DMS114 treated with DMSO at 0.1 percent for 48 hours (cell line): ENCODE results near the gene ISOC1.

Experiments used
- DNase-seq: peaks from one replicate; lab custom pipeline; 2025; ENCODE audit not compliant: unreplicated experiment; lab: John Stamatoyannopoulos, UW

The ISOC1 gene

DNA sequence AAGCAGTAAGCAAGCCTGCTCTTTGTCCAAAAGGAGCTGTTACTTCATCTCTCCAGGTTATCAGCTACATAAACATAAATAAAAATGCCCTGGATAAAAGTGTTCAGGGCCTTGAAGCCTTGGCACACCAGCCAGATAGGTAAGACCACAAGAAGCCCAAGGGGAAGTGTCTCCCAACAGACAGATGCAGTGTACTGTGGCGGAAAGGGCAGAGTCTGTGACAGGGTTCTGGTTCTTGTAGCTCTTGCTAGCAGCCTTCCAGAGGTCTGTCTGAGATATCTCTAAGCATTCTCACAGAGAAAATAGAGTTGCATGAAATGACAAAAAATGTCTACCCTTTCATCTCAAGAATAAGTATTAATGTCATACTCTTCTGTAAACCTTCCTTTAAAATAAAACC, 30.1 kb downstream of the ISOC1 start:
- no peak for DNase-seq

DNA sequence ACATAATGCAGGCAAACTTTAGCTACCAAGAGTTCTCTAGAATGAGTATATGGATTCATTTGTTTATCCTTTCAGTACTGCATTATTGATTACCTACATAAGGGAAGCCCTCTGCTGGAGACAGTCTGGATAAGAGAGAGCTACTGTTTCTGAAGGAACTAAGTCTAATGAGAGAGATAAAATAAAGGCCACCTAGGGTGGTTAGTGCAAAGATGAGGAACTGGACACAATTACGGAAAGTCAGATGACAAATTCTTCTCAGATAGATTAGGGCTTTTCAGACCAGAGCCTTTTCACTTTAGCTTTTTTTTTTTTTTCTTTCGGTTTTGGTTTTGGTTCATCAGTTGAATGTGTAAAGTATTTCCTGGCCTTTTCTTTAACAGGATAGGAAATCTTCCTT, 31.3 kb downstream of the ISOC1 start:
- DNase-seq, result no peak

- DNase-seq, result no peak
Measured at GRCh38 chr5:129133553-129133952, 39.0 kb downstream of the ISOC1 start.

DNA sequence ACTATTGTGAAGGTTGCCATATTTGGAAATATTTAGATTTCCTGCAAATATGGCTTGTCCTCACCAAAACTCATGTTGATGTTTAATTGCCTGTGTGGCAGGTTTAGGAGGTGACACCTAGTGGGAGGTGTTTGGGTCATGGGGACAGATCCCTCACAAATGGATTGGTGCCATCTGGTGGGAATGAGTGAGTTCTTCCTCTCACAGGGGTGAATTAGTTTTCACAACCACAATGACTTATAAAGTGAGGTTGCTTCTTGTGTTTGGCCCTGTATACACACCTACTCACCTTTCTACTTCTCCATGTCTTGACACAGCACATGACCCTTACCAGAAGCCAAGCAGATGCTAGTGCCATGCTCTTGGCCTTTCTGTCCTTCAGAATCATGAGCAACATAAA, 41.1 kb downstream of the ISOC1 start:
- DNase-seq, result no peak

DNA sequence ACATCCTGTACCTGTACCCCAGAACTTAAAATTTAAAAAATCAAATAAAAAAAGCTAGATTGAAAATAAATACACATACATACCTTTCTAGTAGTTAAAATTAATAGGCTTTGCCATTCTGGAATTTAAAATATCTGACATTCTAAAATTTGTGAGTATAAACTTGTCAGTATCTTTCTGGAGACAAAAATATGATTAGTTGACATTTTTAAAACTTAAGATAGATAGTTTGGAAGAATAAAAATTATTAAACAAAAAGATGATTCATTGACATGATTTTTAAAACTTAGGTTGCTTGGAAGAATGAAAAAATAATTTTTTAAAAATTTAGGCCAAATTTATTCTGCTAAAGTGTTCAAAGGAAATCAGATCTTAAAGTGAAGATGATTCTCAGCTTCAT, 43.1 kb downstream of the ISOC1 start:
- no peak for DNase-seq

DNA sequence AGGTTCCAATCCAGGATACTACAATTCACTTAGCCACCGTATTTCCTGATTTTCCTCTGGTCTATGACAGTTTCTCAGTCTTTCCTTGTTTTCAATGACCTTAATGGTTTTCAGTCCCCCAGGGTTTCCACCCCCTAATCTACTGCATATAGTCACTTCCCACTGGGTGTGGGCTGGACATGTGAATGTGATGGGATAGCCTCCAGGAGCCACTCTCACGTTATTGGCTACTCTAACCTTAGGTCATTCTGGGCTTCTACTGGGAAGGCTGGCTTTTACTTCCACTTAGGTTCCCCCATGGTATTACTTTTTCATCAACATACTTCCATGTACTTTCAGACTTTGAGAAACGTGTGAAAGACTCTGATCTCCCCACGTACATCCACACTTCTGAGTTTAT, 46.5 kb downstream of the ISOC1 start:
- DNase-seq, result no peak

DNA sequence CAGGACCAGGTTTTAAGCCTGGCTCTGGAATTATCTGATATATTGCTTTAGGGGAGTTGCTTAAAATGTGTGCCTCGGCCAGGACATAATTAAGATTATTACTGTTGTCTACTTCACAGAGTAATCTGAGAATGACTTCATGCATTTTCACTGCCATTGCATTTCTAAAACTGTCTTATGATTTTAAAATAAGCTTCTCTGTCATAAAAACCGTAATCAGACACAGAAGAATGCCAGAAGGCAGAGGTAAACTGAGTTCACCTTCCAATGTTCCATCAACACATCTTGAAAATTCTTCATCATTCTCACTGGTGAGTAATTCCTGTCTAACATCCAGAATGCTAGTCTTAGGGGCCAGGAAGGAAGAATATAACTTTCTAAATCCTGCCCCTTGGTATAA, 47.1 kb downstream of the ISOC1 start:
- no peak for DNase-seq

DNA sequence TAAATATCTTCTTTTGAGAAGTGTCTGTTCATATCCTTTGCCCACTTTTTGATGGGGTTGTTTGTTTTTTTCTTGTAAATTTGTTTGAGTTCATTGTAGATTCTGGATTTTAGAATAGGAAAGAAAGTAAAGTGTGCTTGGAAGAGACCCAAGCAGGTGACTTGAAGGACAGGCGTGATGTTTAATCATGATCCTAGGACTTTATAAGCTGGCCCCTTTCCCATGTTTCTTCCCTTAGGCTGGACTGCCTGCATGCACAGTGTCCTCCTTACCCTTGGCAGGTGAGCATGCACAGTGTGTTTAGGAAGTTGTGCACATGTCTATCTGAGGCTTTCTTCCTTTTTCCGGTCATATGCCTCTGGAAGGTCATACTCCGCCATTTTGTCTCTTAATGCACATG, 61.3 kb downstream of the ISOC1 start:
- DNase-seq, result no peak

DNA sequence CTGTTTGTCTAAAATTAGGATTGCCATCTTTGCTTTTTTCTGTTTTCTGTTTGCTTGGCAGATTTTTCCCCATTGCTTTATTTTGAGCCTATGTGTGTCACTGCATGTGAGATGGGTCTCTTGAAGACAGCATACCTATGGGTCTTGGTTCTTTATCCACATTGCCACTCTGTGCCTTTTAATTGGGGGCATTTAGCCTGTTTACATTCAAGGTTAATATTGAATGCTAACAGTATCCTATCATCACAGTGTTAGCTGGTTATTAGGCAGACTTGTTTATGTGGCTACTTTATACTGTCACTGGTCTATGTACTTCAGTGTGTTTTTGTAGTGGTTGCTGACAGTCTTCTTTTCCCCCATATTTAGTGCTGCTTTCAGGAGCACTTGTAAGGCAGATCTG, 67.3 kb downstream of the ISOC1 start:
- no peak for DNase-seq
